C4-2B (cell line): ENCODE results near the gene MYF6.

Experiments used
- H3K27ac ChIP-seq: fragments of 450-650 bp; 2 replicates; pipeline ENCODE4 v1.5.1; 2017
- ZFX ChIP-seq: fragments of 450-650 bp; IDR thresholded peaks from 2 replicates; pipeline ENCODE4 v1.6.1; 2017
- TF ChIP-seq, protein P1 (sequence below): fragments of 450-650 bp; conservative IDR thresholded peaks from 2 replicates; pipeline ENCODE4 v1.5.1; 2017; ENCODE audit warnings: mild to moderate bottlenecking

Gene MYF6

DNA sequence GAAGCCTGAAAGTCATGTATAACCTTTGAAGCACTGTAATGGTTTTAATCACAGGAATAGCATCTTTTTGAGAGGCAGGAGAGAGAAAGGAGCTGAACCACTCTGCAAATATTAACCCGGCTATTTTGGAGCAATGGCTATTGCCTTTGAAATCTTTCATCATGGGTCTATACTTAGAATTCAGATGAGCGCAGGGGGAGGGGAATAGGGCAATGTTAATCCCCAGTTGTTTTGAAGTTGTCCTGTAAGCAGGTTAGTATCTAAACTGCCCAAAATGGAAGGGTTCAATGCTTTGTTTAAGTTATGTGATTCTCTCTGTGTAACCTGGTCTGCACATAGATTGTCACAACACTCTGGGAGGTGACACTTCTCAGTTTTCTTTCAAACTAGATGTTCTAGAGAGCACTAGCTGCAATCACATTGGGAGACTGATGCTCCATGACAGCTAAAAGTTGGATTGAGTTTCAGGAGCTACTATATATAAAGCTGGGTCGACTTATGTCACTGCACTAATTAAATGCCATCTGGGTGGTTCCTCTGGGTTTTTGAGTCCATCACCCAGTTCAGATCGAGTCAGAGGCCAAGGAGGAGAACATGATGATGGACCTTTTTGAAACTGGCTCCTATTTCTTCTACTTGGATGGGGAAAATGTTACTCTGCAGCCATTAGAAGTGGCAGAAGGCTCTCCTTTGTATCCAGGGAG is at the start of gene MYF6:
Gene MYF6, plus strand, starts transcription at position 509 of the 704 bp plus-strand sequence. Its CDS starts 86 bp downstream, at position 595.
- TF ChIP-seq, protein P1, sequence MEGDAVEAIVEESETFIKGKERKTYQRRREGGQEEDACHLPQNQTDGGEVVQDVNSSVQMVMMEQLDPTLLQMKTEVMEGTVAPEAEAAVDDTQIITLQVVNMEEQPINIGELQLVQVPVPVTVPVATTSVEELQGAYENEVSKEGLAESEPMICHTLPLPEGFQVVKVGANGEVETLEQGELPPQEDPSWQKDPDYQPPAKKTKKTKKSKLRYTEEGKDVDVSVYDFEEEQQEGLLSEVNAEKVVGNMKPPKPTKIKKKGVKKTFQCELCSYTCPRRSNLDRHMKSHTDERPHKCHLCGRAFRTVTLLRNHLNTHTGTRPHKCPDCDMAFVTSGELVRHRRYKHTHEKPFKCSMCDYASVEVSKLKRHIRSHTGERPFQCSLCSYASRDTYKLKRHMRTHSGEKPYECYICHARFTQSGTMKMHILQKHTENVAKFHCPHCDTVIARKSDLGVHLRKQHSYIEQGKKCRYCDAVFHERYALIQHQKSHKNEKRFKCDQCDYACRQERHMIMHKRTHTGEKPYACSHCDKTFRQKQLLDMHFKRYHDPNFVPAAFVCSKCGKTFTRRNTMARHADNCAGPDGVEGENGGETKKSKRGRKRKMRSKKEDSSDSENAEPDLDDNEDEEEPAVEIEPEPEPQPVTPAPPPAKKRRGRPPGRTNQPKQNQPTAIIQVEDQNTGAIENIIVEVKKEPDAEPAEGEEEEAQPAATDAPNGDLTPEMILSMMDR = no peak
- TF ChIP-seq ZFX = no peak

DNA sequence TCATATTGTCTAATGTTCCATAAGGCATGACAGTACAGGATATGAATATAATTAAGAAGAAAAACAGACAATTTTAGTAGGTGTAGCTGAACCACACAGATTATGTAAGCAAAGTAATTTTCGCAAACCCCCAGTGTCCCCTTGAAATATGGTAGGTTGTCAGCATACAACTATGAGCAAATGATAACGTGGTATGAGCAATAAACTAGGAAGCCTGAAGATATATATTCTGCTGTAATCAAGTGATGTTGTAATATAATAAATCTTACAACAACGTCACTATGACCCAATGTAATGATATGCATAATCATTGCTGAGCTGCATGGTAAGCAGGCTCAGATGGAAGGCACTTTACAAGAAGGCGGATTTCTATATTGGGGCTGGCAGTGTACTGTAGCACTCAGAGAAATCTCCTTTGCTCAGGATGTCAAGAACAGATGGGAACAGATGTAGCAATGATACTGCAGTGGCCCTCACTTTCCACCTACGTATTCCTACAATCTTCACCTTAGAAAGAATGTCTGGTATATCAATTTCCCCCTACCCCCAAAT is 47.8 kb upstream of the MYF6 start:
- TF ChIP-seq, protein P1 = no peak
- TF ChIP-seq ZFX = no peak
- no peak overlapping the region for H3K27ac ChIP-seq

More for the DNA sequence above, at the start of gene MYF6:
- H3K27ac ChIP-seq = peak within 1 kb of the TSS; percentile 8

DNA sequence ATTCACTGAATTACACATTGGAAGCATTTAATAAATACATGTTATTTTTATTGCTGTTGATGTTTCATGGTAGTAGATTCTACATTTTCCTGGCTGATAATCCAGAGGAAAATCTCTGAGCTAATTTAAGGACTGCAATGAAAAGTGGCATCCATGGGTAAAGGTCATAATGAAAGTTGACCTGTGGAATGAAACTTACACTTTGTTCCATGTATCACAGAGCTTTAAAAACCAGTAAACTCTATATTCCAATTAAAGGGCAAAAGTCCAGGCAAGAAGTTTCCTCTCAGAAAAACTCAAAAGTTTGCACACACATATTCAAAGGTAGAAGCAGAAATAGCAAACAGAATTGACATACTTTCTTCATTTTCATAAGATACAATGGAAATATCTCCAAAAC is 44.8 kb upstream of the MYF6 start:
- TF ChIP-seq, protein P1 = no peak
- TF ChIP-seq ZFX = no peak
- H3K27ac ChIP-seq = no peak overlapping the region

DNA sequence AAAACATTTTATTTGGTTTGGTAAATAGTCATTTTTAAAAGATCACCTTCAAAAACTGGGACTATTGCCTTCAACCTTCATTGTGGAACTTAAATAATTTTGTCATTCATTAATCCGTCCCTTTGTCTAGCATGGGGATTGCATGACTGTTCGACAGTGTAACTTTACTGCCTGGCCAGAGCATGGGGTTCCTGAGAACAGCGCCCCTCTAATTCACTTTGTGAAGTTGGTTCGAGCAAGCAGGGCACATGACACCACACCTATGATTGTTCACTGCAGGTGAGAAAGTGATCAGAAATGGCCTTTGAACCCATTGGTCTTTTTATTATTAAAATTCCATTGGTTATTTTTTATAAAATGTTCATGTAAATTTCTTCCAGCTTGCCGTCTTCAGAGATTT is 37.2 kb upstream of the MYF6 start:
- TF ChIP-seq, protein P1 = no peak
- no peak for TF ChIP-seq ZFX

DNA sequence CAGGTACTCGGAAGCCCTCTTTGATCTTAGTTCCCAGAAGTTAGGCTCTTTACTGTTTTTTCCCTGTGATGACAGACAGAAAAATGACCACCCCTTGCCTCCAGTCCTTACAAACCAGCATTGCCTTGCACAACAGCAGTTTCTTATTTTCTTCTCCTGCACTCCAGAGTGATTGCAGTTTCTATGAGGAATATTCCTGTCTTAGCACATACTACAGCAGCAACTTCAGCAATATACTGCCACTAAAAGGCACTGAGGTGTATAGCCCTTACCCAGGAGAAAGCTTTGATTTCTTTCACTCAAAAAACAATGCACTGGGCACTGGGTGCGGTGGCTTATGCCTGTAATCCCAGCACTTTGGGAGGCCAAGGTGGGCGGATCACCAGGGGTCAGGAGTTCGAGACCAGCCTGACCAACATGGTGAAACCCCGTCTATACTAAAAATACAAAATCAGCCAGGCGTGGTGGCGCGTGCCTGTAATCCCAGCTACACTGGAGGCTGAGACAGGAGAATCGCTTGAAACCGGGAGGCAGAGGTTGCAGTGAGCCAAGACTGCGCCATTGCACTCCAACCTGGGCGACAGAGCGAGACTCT is 31.3 kb upstream of the MYF6 start:
- H3K27ac ChIP-seq = peak overlapping the region; percentile 61

More for the DNA sequence above, 37.2 kb upstream of the MYF6 start:
- H3K27ac ChIP-seq = no peak overlapping the region

DNA sequence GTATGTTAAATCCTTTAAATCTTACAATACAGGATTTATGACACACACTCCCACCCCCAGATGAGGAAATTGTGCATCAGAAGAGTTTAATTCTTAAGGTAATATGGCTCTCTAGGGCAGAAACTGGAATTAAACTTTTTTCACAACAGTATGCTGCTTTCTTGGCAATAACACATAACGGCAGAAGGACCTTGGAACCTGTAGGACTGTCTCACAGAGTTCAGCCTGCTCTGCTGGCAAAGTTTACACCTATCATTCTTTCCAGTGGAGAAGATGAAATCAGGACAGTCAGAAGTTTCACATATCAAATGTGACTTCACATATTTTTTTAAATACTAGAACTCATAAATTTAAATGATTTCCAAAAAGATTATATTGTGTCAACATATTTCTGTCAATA is 30.6 kb upstream of the MYF6 start:
- H3K27ac ChIP-seq = peak overlapping the region; percentile 61; the same call in 1 of the 2 replicates
- TF ChIP-seq ZFX = no peak
- TF ChIP-seq, protein P1 = no peak

DNA sequence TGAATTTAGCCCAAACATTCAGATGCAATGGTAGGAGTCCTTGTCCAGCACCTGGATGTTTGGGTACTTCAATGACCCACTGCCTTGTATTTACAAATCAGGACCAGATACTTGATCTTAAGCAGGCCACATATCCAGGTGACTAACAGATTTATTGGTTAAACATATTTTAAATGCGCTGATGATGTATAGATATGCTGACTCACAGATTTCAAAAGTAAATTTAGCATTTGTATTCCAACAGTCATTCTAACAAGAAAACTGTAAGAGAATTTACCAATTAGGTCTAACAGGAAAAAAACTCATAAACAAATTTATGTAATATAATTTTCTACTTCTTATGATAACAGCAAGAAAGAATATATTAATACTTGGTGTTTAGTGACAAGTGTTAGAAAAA is 29.4 kb upstream of the MYF6 start:
- H3K27ac ChIP-seq = no peak overlapping the region
- TF ChIP-seq, protein P1 = no peak
- no peak for TF ChIP-seq ZFX
